OCI-LY7 (cell line): ENCODE results near the gene CELF4. TPM values are rescaled to one million over a fixed set of nuclear protein-coding genes. Genes with fewer than 3 reads are reported as not detected.

Experiments used
- BruUV-seq: library from RNA; stranded (reverse); fragments of 400-500 nt; replicated peaks from 2 replicates; lab custom pipeline; 2021; lab: Mats Ljungman, UMichigan
- CTCF ChIA-PET: fragments of 300-600 bp; sonication (Branson Sonifier 250); formaldehyde crosslinking; loops from one replicate; lab custom pipeline; 2022; ENCODE audit warnings: antibody characterized with exemption; ENCODE audit not compliant: unreplicated experiment; lab: Charles Lee
- POLR2A ChIA-PET: fragments of 300-600 bp; sonication (Branson Sonifier 250); formaldehyde crosslinking; loops from one replicate; lab custom pipeline; 2022; ENCODE audit warnings: antibody characterized with exemption; lab: Charles Lee
- DNase-seq: peaks from one replicate; pipeline ENCODE4 v3.0.0-alpha.2; 2015; ENCODE audit warnings: low spot score
- H2AFZ ChIP-seq: fragments of 200-600 bp; sonication (generic), shearing (Covaris generic); 2 replicates; pipeline ENCODE4 v1.6.1; 2014; ENCODE audit warnings: mild to moderate bottlenecking, antibody characterized with exemption, low read length, moderate library complexity
- H3K27ac ChIP-seq: fragments of 200-600 bp; sonication (generic); 2 replicates; pipeline ENCODE4 v1.5.1; 2014; ENCODE audit warnings: mixed run types, low read depth, mild to moderate bottlenecking, moderate library complexity, low read length, inconsistent platforms; ENCODE audit not compliant: poor library complexity, severe bottlenecking
- H3K36me3 ChIP-seq: fragments of 200-600 bp; sonication (generic); 2 replicates; pipeline ENCODE4 v1.6.1; 2014; ENCODE audit warnings: mild to moderate bottlenecking, antibody characterized with exemption, low read length, moderate library complexity, mixed read lengths; ENCODE audit not compliant: insufficient read depth
- H3K4me1 ChIP-seq: fragments of 200-600 bp; sonication (generic); 2 replicates; pipeline ENCODE4 v1.5.1; 2014; ENCODE audit warnings: mild to moderate bottlenecking, low read length; ENCODE audit not compliant: insufficient read depth, poor library complexity, severe bottlenecking
- H3K4me2 ChIP-seq: fragments of 200-600 bp; sonication (generic); 2 replicates; pipeline ENCODE4 v1.6.1; 2014; ENCODE audit warnings: mild to moderate bottlenecking, low read length
- H3K4me3 ChIP-seq: fragments of 200-600 bp; sonication (generic); 2 replicates; pipeline ENCODE4 v1.5.1; 2014; ENCODE audit warnings: mild to moderate bottlenecking, low read depth, low read length; ENCODE audit not compliant: poor library complexity, severe bottlenecking
- H3K79me2 ChIP-seq: fragments of 200-600 bp; sonication (generic); 2 replicates; pipeline ENCODE4 v1.6.1; 2016; ENCODE audit warnings: low read depth, mild to moderate bottlenecking, low read length, moderate library complexity, mixed read lengths; ENCODE audit not compliant: insufficient read depth
- H3K9me2 ChIP-seq: fragments of 200-600 bp; sonication (generic); 2 replicates; pipeline ENCODE4 v1.6.1; 2016; ENCODE audit warnings: mild to moderate bottlenecking, low read length, mixed read lengths; ENCODE audit not compliant: insufficient read depth
- H3K9me3 ChIP-seq: fragments of 200-600 bp; sonication (generic); 2 replicates; pipeline ENCODE4 v1.6.1; 2014; ENCODE audit warnings: mild to moderate bottlenecking, mixed run types, low read length, mixed read lengths
- H4K20me1 ChIP-seq: fragments of 200-600 bp; sonication (generic); 2 replicates; pipeline ENCODE4 v1.6.1; 2014; ENCODE audit warnings: mild to moderate bottlenecking, antibody characterized with exemption, low read length, moderate library complexity, mixed read lengths; ENCODE audit not compliant: insufficient read depth
- CTCF ChIP-seq: fragments of 200-600 bp; sonication (generic); conservative IDR thresholded peaks from 2 replicates; pipeline ENCODE4 v1.5.1; 2014; ENCODE audit warnings: mild to moderate bottlenecking, antibody characterized with exemption, low read length, moderate library complexity, mixed read lengths
- EZH2phosphoT487 ChIP-seq: fragments of 200-600 bp; sonication (generic); IDR thresholded peaks from 2 replicates; pipeline ENCODE4 v1.6.1; 2018; ENCODE audit warnings: low read depth, borderline replicate concordance, mild to moderate bottlenecking, mixed run types, antibody characterized with exemption, low read length, moderate library complexity, mixed read lengths
- intact Hi-C: fragments of 100-400 bp; cut with micrococcal nuclease; formaldehyde crosslinking; loops from one replicate; pipeline ENCODE4 v1.10.0; 2022; ENCODE audit not compliant: unreplicated experiment
- total RNA-seq, 2 experiments: library from RNA; depleted of rRNA in 1 of 2; stranded (reverse); fragments of >200 nt in 1 of 2; shearing (Covaris generic) in 1 of 2; gene quantifications; 2 replicates each; pipeline ENCODE4 v1.2.3, GENCODE V29; 2014 to 2022

Gene CELF4
- total RNA-seq, 2 experiments from 2014 or later: not detected

- Histone ChIP-seq H3K9me2 (no peaks in the 10 kb centered on the region), H3K4me1 (no peaks in the 10 kb centered on the region), H3K79me2 (no peaks in the 10 kb centered on the region), H4K20me1 (no peaks in the 10 kb centered on the region), H3K4me3 (no peak overlapping the region), H2AFZ (no peak overlapping the region), H3K4me2 (no peak overlapping the region), H3K36me3 (no peaks in the 10 kb centered on the region), H3K27ac (no peak overlapping the region), H3K9me3 (no peaks in the 10 kb centered on the region)
- ChIA-PET POLR2A (no interaction called here), CTCF (no interaction called here)
- TF ChIP-seq CTCF (no peak), EZH2phosphoT487 (no peak)
- no TSS peak for BruUV-seq
- intact Hi-C loops: no loop called here
- no peak for DNase-seq
Observed at GRCh38 chr18:37453752-37454151, 111.8 kb downstream of the CELF4 start.

GRCh38 chr18:37452682-37453385 lies 112.8 kb downstream of the CELF4 start:
- no peak overlapping the region for H3K27ac ChIP-seq
- no peak for DNase-seq
- no peak overlapping the region for H3K4me2 ChIP-seq
- intact Hi-C loops: no loop called here
- no peaks in the 10 kb centered on the region for H3K36me3 ChIP-seq
- no peak overlapping the region for H2AFZ ChIP-seq
- no peaks in the 10 kb centered on the region for H4K20me1 ChIP-seq
- no peaks in the 10 kb centered on the region for H3K4me1 ChIP-seq
- BruUV-seq: no TSS peak
- ChIA-PET POLR2A (no interaction called here), CTCF (no interaction called here)
- H3K9me2 ChIP-seq: no peaks in the 10 kb centered on the region
- H3K4me3 ChIP-seq: no peak overlapping the region
- H3K9me3 ChIP-seq: no peaks in the 10 kb centered on the region
- TF ChIP-seq CTCF: no peak
- no peak for TF ChIP-seq EZH2phosphoT487
- no peaks in the 10 kb centered on the region for H3K79me2 ChIP-seq

GRCh38 chr18:37452015-37452414 lies 113.6 kb downstream of the CELF4 start:
- Histone ChIP-seq H3K4me1 (no peaks in the 10 kb centered on the region), H2AFZ (no peak overlapping the region), H3K79me2 (no peaks in the 10 kb centered on the region), H3K4me3 (no peak overlapping the region), H3K9me3 (no peaks in the 10 kb centered on the region), H4K20me1 (no peaks in the 10 kb centered on the region), H3K9me2 (no peaks in the 10 kb centered on the region), H3K4me2 (no peak overlapping the region), H3K27ac (no peak overlapping the region), H3K36me3 (no peaks in the 10 kb centered on the region)
- CTCF ChIA-PET: no interaction called here
- no TSS peak for BruUV-seq
- POLR2A ChIA-PET: no interaction called here
- DNase-seq: no peak
- intact Hi-C loops: no loop called here
- TF ChIP-seq EZH2phosphoT487 (no peak), CTCF (no peak)
